Activated T-cell treated with anti-CD3 and anti-CD28 coated beads, Interleukin-2, amount 50 U/mL, for 1 hour (primary cell): ENCODE measurements around the gene TEC.

Experiments
- DNase-seq: peaks from one replicate; pipeline ENCODE4 v3.0.0-alpha.2; 2020

TEC gene

GRCh38 chr4:48114412-48114811, 155.2 kb downstream of the TEC start:
- no peak for DNase-seq

- DNase-seq: no peak
These were observed 157.5 kb downstream of the TEC start for GRCh38 chr4:48112017-48112667.

DNA sequence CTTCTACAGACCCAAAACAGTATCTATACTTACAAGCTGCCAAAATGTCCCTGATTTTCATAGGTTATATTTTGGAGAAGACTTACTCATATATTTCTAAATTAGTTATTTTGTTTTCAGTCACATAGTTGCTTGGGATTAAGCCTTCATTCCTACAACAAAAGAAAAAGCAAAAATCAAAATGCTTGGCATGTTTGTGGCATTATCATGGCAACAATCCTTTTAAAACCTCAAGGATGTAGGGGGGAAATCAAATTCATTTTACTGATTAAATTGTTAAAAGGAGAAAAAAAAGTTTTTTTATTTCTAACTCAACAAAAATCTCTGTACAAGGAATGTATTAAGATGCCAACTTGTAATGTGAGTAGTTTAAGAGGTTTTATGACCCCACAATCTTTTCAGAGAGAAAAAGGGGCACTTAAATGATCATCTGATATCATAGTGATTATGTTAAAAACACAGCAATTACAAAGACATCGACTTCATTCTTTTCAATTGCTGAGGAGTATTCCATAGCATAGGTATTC, 159.1 kb downstream of the TEC start:
- no peak for DNase-seq

GRCh38 chr4:48109413-48110263, 160.0 kb downstream of the TEC start:
- DNase-seq: no peak

GRCh38 chr4:48108309-48109073, 161.1 kb downstream of the TEC start:
- DNase-seq: no peak

GRCh38 chr4:48105230-48105629, 164.4 kb downstream of the TEC start:
- no peak for DNase-seq

GRCh38 chr4:48103483-48104139, 166.0 kb downstream of the TEC start:
- DNase-seq: no peak

GRCh38 chr4:48102303-48102702, 167.3 kb downstream of the TEC start:
- no peak for DNase-seq

DNA sequence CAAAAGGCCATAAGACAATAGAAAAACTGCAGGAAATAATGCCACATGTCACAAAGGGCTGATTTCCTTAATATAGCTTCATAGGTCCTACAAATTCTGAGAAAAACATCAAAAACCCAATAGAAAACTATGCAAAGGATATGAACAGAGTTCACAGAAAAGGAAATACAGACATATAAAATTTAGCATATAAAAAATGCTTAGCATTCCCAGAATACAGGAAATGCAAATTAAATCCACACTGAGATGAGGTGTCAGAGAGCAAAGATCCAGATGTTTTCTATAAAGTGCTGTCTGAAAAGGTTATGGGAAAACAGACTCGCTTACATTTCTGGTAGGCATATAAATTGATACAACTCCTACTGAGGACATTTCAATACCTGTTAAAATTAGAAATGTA, 169.4 kb downstream of the TEC start:
- no peak for DNase-seq

- DNase-seq: no peak
These were observed 174.2 kb downstream of the TEC start for GRCh38 chr4:48095441-48095840.

DNA sequence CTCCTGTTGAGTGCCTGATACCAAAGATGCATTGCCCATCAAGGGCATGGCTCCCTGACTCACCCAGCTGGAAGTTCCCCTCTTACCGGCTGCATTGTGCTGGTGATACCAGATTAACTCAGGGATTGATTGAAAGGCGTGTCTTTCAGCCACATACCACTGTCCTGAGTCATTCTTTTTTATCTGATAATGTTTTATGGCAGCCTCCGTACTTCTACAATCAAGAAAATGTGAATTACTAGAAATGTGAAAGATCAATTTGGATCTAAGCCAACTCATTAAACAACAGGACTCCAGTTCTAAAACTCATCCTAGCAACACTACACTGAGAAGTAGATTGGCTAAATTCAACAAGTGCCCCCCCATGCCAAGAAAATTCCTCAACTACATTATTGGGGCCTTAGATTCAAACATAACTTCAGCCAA, 175.6 kb downstream of the TEC start:
- DNase-seq: no peak

DNA sequence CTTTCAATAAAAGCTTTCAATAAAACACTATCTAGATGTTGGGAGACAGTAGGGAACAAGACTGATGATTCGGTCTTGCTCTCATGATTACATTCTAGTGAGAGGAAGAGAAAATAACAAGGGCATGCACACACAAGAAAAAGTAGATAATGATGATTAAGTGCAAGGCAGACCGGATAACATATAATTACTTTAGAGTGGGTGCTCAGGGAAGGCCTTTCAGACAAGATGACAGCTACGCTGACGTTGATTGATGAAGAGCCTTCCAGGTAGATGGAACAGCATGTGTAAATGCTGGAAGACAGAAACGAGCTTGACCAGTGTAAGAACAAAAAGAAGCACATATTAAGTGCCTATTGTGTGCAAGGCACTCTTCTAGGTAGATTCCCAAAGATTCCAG, 179.0 kb downstream of the TEC start:
- no peak for DNase-seq

GRCh38 chr4:48085821-48086589, 183.6 kb downstream of the TEC start:
- no peak for DNase-seq
